A673 (cell line): ENCODE measurements around the gene L3MBTL3.

Source experiments
- EZH2 ChIP-seq: fragments of 200-600 bp; sonication (generic); IDR thresholded peaks from 2 replicates; pipeline ENCODE4 v1.6.1; 2017; ENCODE audit warnings: borderline replicate concordance, low read depth, mild to moderate bottlenecking, mixed read lengths, antibody characterized with exemption, low read length; ENCODE audit not compliant: poor library complexity, severe bottlenecking
- TF ChIP-seq, protein P1 (sequence below): fragments of 300-800, 200-600 bp; sonication (generic); conservative IDR thresholded peaks from 2 replicates; pipeline ENCODE4 v1.5.1; 2017; ENCODE audit warnings: low read depth, mild to moderate bottlenecking, antibody characterized with exemption, low read length, moderate library complexity, mixed read lengths

DNA sequence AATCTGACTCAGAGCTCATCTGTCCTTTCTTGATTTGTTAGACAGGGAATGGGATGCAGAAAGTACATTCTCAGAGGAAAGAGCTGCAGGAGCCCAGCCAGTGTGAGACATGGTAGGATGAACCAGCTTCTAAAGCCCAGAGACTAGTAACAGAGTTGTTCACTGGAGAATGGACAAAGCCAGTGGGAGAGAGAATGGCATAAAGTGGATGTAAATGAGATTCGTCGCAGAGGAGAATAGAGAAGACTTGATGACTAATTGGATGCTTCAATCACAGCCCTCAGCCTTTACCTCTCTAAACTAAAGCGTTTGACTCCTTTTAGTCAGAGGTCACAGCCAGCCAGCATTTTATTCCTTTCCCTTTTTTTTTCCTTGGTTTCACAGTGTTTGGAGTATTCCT lies 25.5 kb upstream of the L3MBTL3 start:
- TF ChIP-seq, protein P1, sequence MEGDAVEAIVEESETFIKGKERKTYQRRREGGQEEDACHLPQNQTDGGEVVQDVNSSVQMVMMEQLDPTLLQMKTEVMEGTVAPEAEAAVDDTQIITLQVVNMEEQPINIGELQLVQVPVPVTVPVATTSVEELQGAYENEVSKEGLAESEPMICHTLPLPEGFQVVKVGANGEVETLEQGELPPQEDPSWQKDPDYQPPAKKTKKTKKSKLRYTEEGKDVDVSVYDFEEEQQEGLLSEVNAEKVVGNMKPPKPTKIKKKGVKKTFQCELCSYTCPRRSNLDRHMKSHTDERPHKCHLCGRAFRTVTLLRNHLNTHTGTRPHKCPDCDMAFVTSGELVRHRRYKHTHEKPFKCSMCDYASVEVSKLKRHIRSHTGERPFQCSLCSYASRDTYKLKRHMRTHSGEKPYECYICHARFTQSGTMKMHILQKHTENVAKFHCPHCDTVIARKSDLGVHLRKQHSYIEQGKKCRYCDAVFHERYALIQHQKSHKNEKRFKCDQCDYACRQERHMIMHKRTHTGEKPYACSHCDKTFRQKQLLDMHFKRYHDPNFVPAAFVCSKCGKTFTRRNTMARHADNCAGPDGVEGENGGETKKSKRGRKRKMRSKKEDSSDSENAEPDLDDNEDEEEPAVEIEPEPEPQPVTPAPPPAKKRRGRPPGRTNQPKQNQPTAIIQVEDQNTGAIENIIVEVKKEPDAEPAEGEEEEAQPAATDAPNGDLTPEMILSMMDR = no peak
- no peak for TF ChIP-seq EZH2
